Esophagus muscularis mucosa (tissue), 4 donors: ENCODE measurements around the gene MYRF. TPM values are rescaled to one million over a fixed set of nuclear protein-coding genes. Genes with fewer than 3 reads are reported as not detected.

ENCODE experiments used
- DNase-seq: peaks from one replicate; pipeline ENCODE4 v3.0.0-alpha.2; 2017; ENCODE audit errors: extremely low spot score
- H3K27ac ChIP-seq, 4 donors: fragments of 200-600 bp; sonication (generic); replicated peaks in 1 of 4; 1 replicate in 3 of 4; 2 replicates in 1 of 4; pipeline ENCODE4 v1.5.1; 2016 to 2019; ENCODE audit warnings: mild to moderate bottlenecking in 1 of 4
- H3K27me3 ChIP-seq, 4 donors: fragments of 200-600 bp; sonication (generic); one replicate each; pipeline versions ENCODE4 v1.5.1 to v1.6.0; 2016 to 2019
- H3K36me3 ChIP-seq, 4 donors: fragments of 200-600 bp; sonication (generic); one replicate each; pipeline ENCODE4 v1.5.1; 2016 to 2019
- H3K4me1 ChIP-seq, 4 donors: fragments of 200-600 bp; sonication (generic); one replicate each; pipeline ENCODE4 v1.5.1; 2016 to 2019
- H3K4me3 ChIP-seq, 4 donors: fragments of 200-600 bp; sonication (generic); 1 replicate in 2 of 4; 2 replicates in 2 of 4; pipeline ENCODE4 v1.5.1; 2016 to 2019; ENCODE audit warnings: mild to moderate bottlenecking in 4 of 4, moderate library complexity in 1 of 4
- H3K9me3 ChIP-seq, 4 donors: fragments of 200-600 bp; sonication (generic); 1 replicate in 3 of 4; 2 replicates in 1 of 4; pipeline ENCODE4 v1.5.1; 2016 to 2019
- CTCF ChIP-seq, 3 experiments: fragments of 200-600 bp in 2 of 3; fragments of 450-650 bp in 1 of 3; sonication (generic) in 2 of 3; IDR thresholded peaks; one replicate each; pipeline ENCODE4 v1.5.1; 2017 to 2019; ENCODE audit warnings: antibody characterized with exemption in 3 of 3, mild to moderate bottlenecking in 2 of 3, moderate library complexity in 1 of 3
- EP300 ChIP-seq: sonication (generic); formaldehyde crosslinking; IDR thresholded peaks from one replicate; pipeline ENCODE4 v1.6.1; 2017; ENCODE audit warnings: antibody characterized with exemption
- POLR2A ChIP-seq: fragments of 450-650 bp; IDR thresholded peaks from one replicate; pipeline ENCODE4 v1.6.1; 2017; ENCODE audit warnings: antibody characterized with exemption, moderate library complexity, mild to moderate bottlenecking, low read depth
- POLR2AphosphoS5 ChIP-seq, 2 donors: sonication (generic); formaldehyde crosslinking; IDR thresholded peaks; one replicate each; pipeline ENCODE4 v1.6.1; 2017; ENCODE audit warnings: antibody characterized with exemption in 2 of 2
- WGBS: methylation state at CpG from one replicate; pipeline ENCODE4 v1.1.5; 2018; 5-methylcytosine and 5-hydroxymethylcytosine counted together
- intact Hi-C: fragments of 100-400 bp; cut with DNase I; formaldehyde crosslinking; loops from one replicate; pipeline ENCODE4 v1.15.1; 2023
- total RNA-seq, 4 donors: library from RNA; depleted of rRNA; stranded (reverse); fragments of >200 nt; gene quantifications; one replicate each; pipeline versions ENCODE4 v1.1.0 to v1.2.1, GENCODE V29; 2016

Gene MYRF
- total RNA-seq, 4 donors from 2014 or later = under 0.01 to 0.71 (median 0.40) TPM

DNA sequence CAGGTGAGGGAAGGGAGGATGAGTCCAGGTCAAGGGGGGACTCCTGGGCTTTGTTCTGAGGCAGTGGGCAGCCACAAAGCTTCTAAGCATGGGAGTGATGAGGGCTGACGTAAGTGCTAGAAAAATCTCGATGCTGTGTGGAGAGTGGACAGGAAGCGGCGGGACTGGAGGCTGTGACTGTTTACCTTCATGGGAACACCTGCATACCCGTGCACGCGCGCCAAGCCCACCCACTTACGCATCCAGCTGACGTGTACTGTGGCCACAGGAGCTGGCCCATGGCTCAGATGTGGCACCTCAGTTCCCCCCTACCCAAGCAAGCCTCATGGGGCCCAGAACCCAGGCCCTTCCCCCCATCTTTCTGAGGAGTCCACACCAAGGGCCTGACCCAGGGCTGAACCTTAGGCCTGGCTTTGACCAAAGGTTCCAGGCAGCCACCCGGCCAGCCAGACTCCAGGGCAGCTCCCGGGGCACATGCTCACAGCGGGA is 14.0 kb downstream of the MYRF start:
- intact Hi-C loops = no loop called here
- Histone ChIP-seq H3K9me3 (no peaks in the 10 kb centered on the region), H3K4me1 (peaks cover 0 to 7% (median 3%) of the 10 kb centered on the region in 4 donors), H3K36me3 (no peaks in the 10 kb centered on the region), H3K27ac (no peak overlapping the region), H3K4me3 (no peak overlapping the region), H3K27me3 (peaks cover 0 to 37% (median 5%) of the 10 kb centered on the region in 4 donors)
- TF ChIP-seq POLR2AphosphoS5 (IDR thresholded peaks at IDR 0.05) (no peak), CTCF (IDR thresholded peaks at IDR 0.05) (no peak)
- DNase-seq = no peak
- 61% methylated on average over 10 of the region's 13 CpGs for WGBS

- Histone ChIP-seq H3K4me3 (no peak overlapping the region), H3K9me3 (no peaks in the 10 kb centered on the region), H3K27ac (no peak overlapping the region), H3K36me3 (no peaks in the 10 kb centered on the region), H3K4me1 (peaks cover 0 to 7% (median 3%) of the 10 kb centered on the region in 4 donors), H3K27me3 (peaks cover 0 to 16% (median 0%) of the 10 kb centered on the region in 4 donors)
- no peak for TF ChIP-seq CTCF (IDR thresholded peaks at IDR 0.05)
- TF ChIP-seq POLR2A = no peak
- TF ChIP-seq EP300 = no peak
- TF ChIP-seq POLR2AphosphoS5 (IDR thresholded peaks at IDR 0.05) = no peak
- 68% methylated on average over 9 of the region's 11 CpGs for WGBS
- DNase-seq = no peak
- intact Hi-C loops = no loop called here
Observed at GRCh38 chr11:61768376-61769076, 16.1 kb downstream of the MYRF start.

- WGBS = 28% methylated on average over 8 of the region's 33 CpGs
- intact Hi-C loops = no loop called here
- DNase-seq = no peak
Observed at GRCh38 chr11:61769169-61769920, 16.9 kb downstream of the MYRF start.

GRCh38 chr11:61769946-61770683 is 17.7 kb downstream of the MYRF start:
- Histone ChIP-seq H3K27ac (no peak overlapping the region), H3K27me3 (no peaks in the 10 kb centered on the region), H3K4me3 (no peak overlapping the region), H3K4me1 (peaks cover 0 to 7% (median 3%) of the 10 kb centered on the region in 4 donors), H3K9me3 (no peaks in the 10 kb centered on the region), H3K36me3 (no peaks in the 10 kb centered on the region)
- intact Hi-C loops = no loop called here
- 83% methylated on average over 20 of the region's 20 CpGs for WGBS
- DNase-seq = no peak
- TF ChIP-seq POLR2AphosphoS5 (IDR thresholded peaks at IDR 0.05) (no peak), POLR2A (no peak), CTCF (IDR thresholded peaks at IDR 0.05) (no peak), EP300 (no peak)

More at GRCh38 chr11:61769169-61769920, 16.9 kb downstream of the MYRF start:
- no peak for TF ChIP-seq POLR2A
- TF ChIP-seq CTCF (IDR thresholded peaks at IDR 0.05) = no peak
- TF ChIP-seq POLR2AphosphoS5 (IDR thresholded peaks at IDR 0.05) = no peak
- no peak for TF ChIP-seq EP300
- peaks cover 0 to 7% (median 3%) of the 10 kb centered on the region in 4 donors for H3K4me1 ChIP-seq
- no peaks in the 10 kb centered on the region for H3K36me3 ChIP-seq
- no peak overlapping the region for H3K4me3 ChIP-seq
- no peak overlapping the region for H3K27ac ChIP-seq
- no peaks in the 10 kb centered on the region for H3K9me3 ChIP-seq
- peaks cover 0 to 7% (median 0%) of the 10 kb centered on the region in 4 donors for H3K27me3 ChIP-seq
